Mucosa of rectum (tissue), 2 donors: ENCODE results near the gene NADSYN1.
"Not testable (repeated sequence)": the region's sequence is repeated elsewhere in the genome, so short reads cannot be mapped to it uniquely, and the experiment has no call there.

Source experiments
- H3K27ac ChIP-seq, 2 donors: one replicate each; pipeline ENCODE4 v1.7.0; 2013; ENCODE audit warnings: inconsistent platforms in 2 of 2, low read depth in 2 of 2, low read length in 2 of 2
- H3K27me3 ChIP-seq, 2 donors: one replicate each; pipeline ENCODE4 v1.7.0; 2013; ENCODE audit warnings: low read length in 2 of 2; ENCODE audit not compliant: control insufficient read depth in 2 of 2, insufficient read depth in 2 of 2
- H3K36me3 ChIP-seq, 2 donors: one replicate each; pipeline ENCODE4 v1.7.0; 2013; ENCODE audit warnings: low read length in 2 of 2; ENCODE audit not compliant: control insufficient read depth in 2 of 2, insufficient read depth in 2 of 2
- H3K4me1 ChIP-seq, 2 donors: one replicate each; pipeline ENCODE4 v1.7.0; 2013; ENCODE audit warnings: low read length in 2 of 2, mild to moderate bottlenecking in 1 of 2; ENCODE audit not compliant: control insufficient read depth in 2 of 2, insufficient read depth in 2 of 2
- H3K4me3 ChIP-seq, 2 donors: one replicate each; pipeline ENCODE4 v1.7.0; 2013; ENCODE audit warnings: low read length in 2 of 2
- H3K9ac ChIP-seq, 2 donors: one replicate each; pipeline ENCODE4 v1.7.0; 2013; ENCODE audit warnings: low read length in 2 of 2, low read depth in 1 of 2, mild to moderate bottlenecking in 1 of 2
- H3K9me3 ChIP-seq, 2 donors: one replicate each; pipeline ENCODE4 v1.7.0; 2013; ENCODE audit warnings: low read length in 2 of 2; ENCODE audit not compliant: control insufficient read depth in 2 of 2
- donor health status: healthy.
- donor health status: Normal muscosa, but diverticular disease.

The NADSYN1 gene

GRCh38 chr11:71421392-71421950 lies 31.5 kb upstream of the NADSYN1 start:
- no peak overlapping the region for H3K9ac ChIP-seq
- H3K4me1 ChIP-seq, result no peaks in the 10 kb centered on the region
- no peaks in the 10 kb centered on the region for H3K9me3 ChIP-seq
- H3K36me3 ChIP-seq, result no peaks in the 10 kb centered on the region
- no peak overlapping the region for H3K27ac ChIP-seq
- H3K4me3 ChIP-seq, result no peak overlapping the region
- H3K27me3 ChIP-seq, result no peaks in the 10 kb centered on the region

- not testable (repeated sequence) for H3K4me1 ChIP-seq, H3K36me3 ChIP-seq
These were observed 30.7 kb upstream of the NADSYN1 start for GRCh38 chr11:71422318-71422717.

GRCh38 chr11:71423181-71423790 lies 29.7 kb upstream of the NADSYN1 start:
- H3K9ac ChIP-seq, result no peak overlapping the region
- no peaks in the 10 kb centered on the region for H3K4me1 ChIP-seq
- H3K9me3 ChIP-seq, result no peaks in the 10 kb centered on the region
- no peak overlapping the region for H3K4me3 ChIP-seq
- H3K36me3 ChIP-seq, result no peaks in the 10 kb centered on the region
- H3K27me3 ChIP-seq, result no peaks in the 10 kb centered on the region
- H3K27ac ChIP-seq, result no peak overlapping the region

More at GRCh38 chr11:71422318-71422717, 30.7 kb upstream of the NADSYN1 start:
- H3K4me3 ChIP-seq, H3K27me3 ChIP-seq, H3K9ac ChIP-seq, H3K27ac ChIP-seq, H3K9me3 ChIP-seq: not testable (repeated sequence)

- Histone ChIP-seq H3K9ac (no peak overlapping the region), H3K9me3 (no peaks in the 10 kb centered on the region)
These were observed 27.6 kb upstream of the NADSYN1 start for GRCh38 chr11:71425409-71425808.

DNA sequence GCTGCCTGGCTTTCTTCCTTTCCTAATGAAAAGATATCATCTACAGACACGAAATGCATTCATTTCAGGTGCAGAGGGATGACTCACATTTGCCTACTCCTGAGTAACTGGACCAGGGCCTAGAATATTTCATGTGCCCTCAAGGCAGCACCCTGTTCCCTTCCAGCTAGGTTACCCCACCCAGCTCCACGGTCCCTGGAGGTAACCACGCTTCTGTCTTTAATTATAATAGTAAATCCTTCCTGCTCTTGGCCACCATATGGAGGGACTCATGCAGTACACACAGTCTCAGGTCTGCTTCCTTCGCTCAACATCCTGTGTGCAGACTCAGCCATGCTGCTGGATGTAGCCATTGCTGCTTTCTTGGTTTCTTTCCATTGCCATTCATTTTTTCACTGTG lies 27.1 kb upstream of the NADSYN1 start:
- Histone ChIP-seq H3K27me3 (no peaks in the 10 kb centered on the region), H3K4me3 (no peak overlapping the region), H3K9me3 (no peaks in the 10 kb centered on the region), H3K9ac (no peak overlapping the region), H3K36me3 (no peaks in the 10 kb centered on the region), H3K4me1 (no peaks in the 10 kb centered on the region), H3K27ac (no peak overlapping the region)

More at GRCh38 chr11:71425409-71425808, 27.6 kb upstream of the NADSYN1 start:
- no peaks in the 10 kb centered on the region for H3K36me3 ChIP-seq
- H3K27me3 ChIP-seq, result no peaks in the 10 kb centered on the region
- no peak overlapping the region for H3K27ac ChIP-seq
- no peaks in the 10 kb centered on the region for H3K4me1 ChIP-seq
- no peak overlapping the region for H3K4me3 ChIP-seq

DNA sequence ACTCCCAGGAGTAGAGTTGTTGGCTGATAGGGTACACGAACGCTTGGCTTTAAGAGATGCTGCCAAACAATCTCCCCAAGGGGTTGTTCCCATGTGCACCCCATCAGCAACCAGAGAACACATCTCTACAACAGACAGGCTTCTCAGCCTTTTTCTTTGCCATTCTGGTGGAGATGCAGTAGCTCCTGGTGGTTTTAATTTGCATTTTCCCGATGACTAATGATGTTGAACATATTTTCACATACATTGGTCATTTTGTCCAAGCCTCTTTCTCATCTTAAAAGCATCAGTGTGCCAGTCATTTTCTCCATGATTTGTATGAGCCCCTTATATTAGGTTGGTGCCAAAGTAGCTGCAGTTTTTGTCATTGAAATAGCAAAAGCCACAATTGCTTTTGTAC lies 26.6 kb upstream of the NADSYN1 start:
- Histone ChIP-seq H3K4me1 (no peaks in the 10 kb centered on the region), H3K9ac (no peak overlapping the region)

DNA sequence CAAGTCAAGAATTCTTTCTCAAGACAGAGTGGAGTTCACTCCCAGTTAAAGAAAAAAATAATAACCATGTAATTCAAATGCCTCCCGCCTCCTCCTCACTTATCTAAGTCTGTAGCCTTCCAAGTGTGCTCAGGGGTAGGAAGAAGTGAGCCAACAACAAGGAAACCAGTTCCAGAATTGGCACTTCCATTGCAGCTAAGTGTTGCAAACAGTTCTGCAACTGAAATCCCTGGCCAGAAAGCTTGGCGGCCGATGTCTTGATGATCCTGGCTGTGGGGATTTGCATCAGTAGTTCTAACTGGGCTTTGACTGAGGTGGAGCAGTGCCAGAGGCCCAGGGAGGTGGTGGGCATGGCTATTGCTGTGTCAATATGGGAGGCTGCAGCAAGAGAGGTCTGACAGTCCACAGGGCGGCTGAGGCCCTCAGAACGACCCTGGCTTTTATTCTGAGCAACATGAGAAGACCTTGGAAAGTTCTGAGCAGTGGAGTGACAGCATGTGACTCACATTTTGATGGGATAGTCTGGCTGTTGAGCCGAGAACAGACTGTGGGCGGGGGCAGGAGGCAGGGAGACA lies 24.1 kb upstream of the NADSYN1 start:
- Histone ChIP-seq H3K4me1 (peaks cover 13 to 20% of the 10 kb centered on the region in 2 donors), H3K27me3 (no peaks in the 10 kb centered on the region), H3K36me3 (no peaks in the 10 kb centered on the region), H3K4me3 (no peak overlapping the region), H3K9me3 (no peaks in the 10 kb centered on the region), H3K27ac (no peak overlapping the region), H3K9ac (no peak overlapping the region)

More for the DNA sequence above, 26.6 kb upstream of the NADSYN1 start:
- Histone ChIP-seq H3K9me3 (no peaks in the 10 kb centered on the region), H3K4me3 (no peak overlapping the region), H3K36me3 (no peaks in the 10 kb centered on the region), H3K27me3 (no peaks in the 10 kb centered on the region), H3K27ac (no peak overlapping the region)

DNA sequence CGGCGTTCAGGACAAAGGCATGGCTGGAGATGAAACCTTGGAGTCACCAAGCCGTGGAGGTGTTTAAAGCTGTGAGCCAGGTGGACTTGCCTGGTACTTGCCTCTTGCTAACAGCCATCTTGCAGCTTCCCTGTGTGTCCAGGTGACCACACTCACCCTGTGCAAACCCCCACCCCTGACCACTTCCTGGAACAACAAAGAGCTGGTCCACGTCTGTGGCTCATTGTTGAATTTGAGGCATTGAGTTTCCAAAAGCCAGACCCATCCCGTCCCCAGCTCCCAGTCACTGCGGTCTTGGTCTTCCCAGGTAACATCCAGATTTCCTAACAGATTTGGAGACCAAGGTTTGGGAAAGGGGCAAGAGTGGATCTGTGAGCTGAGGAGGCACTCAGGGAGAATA lies 23.3 kb upstream of the NADSYN1 start:
- H3K9ac ChIP-seq, result no peak overlapping the region
- peaks cover 0 to 2% of the 10 kb centered on the region in 2 donors for H3K36me3 ChIP-seq
- H3K4me3 ChIP-seq, result no peak overlapping the region
- H3K27ac ChIP-seq, result no peak overlapping the region
- no peaks in the 10 kb centered on the region for H3K9me3 ChIP-seq
- peaks cover 15 to 21% of the 10 kb centered on the region in 2 donors for H3K4me1 ChIP-seq
- no peaks in the 10 kb centered on the region for H3K27me3 ChIP-seq

- Histone ChIP-seq H3K9ac (no peak overlapping the region), H3K9me3 (no peaks in the 10 kb centered on the region), H3K36me3 (peaks cover 0 to 3% of the 10 kb centered on the region in 2 donors), H3K27me3 (no peaks in the 10 kb centered on the region), H3K27ac (no peak overlapping the region), H3K4me3 (no peak overlapping the region), H3K4me1 (peaks cover 15 to 21% of the 10 kb centered on the region in 2 donors)
These were observed 22.8 kb upstream of the NADSYN1 start for GRCh38 chr11:71430166-71430565.

- Histone ChIP-seq H3K9me3 (no peaks in the 10 kb centered on the region), H3K9ac (no peak overlapping the region), H3K27me3 (no peaks in the 10 kb centered on the region), H3K36me3 (peaks cover 0 to 3% of the 10 kb centered on the region in 2 donors), H3K4me3 (no peak overlapping the region), H3K4me1 (peaks cover 15 to 21% of the 10 kb centered on the region in 2 donors), H3K27ac (no peak overlapping the region)
These were observed 21.7 kb upstream of the NADSYN1 start for GRCh38 chr11:71431271-71431670.
